GM18526 (cell line): ENCODE results near the gene PDHX.

Source experiments
- POLR2A ChIP-seq: IDR thresholded peaks from 3 replicates; pipeline ENCODE4 v1.6.1; 2011; ENCODE audit not compliant: insufficient read length; ENCODE audit errors: extremely low read depth

PDHX gene

DNA sequence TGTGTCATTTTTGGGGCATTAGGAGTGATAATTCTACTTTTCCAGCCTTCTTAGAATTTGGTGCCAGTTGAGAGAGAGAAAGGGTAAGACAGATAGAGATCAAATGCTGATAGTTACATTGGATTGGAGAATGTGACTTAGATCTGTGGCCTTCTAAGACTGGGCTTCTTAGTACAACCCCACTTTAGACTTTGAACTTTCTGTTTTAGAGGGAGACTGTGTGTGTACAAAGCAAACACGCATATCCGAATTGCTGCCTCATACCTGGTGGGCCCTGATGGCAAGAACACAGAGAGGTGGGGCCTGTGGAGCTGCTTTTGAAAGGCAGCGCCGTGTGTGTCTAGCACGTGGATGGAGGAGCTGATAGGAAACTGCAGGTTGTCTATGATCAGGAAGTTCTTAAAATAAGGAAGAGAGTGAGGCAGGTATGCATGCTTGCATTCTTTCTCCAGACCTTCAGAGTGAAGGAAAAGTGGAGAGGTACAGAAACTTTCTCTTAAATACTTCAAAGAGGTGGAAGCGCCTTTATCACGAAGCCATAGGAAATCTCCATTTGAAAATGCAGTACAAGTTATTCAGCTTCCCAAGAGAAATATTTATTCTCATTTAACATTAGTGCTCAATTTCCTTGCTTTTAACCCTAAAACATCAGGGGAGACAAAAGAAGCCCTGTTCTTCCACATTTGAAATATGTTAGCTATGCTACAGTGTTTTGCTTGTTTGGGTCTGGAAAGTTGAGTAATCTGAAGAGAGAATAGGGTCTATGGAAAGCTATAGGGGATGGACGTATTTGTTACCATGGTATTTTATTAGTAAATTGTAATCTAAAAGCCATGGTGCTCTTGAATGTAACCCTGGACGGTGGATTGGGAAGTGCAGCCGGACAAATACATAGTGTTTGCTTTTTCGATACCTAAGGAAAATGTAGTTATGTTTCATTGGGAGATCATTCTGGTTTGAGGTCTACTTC, 13.7 kb downstream of the PDHX start:
- no peak for TF ChIP-seq POLR2A

DNA sequence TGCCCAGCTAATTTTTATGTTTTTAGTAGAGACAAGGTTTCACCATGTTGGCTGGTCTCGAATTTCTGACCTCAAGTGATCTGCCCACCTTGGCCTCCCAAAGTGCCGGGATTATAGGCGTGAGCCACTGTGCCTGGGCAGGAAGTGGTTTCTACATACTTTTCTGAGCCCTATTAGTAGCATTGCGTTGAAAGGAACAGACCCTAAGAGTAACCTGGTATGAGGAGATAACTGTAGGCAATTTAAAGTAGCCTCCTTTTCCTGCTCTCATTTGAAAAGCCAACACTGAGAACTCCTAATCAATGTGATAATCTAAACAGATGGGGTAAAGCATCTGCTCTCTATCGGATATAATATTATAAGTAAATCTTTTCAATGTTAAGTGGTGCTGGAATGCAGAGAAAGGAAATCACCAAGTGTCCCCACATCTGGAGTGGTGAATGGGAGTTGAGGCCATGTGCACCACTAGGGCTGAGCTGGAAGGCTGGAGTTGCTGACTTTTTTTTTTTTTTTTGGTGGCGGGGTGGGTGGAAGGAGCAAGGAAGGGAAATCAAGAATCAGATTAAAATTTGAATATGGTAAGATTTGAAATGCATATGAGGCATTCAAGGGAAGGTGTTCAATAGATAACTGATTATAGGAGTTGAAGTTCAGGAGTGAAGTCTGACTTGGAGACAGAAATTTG, 20.7 kb downstream of the PDHX start:
- TF ChIP-seq POLR2A = no peak

DNA sequence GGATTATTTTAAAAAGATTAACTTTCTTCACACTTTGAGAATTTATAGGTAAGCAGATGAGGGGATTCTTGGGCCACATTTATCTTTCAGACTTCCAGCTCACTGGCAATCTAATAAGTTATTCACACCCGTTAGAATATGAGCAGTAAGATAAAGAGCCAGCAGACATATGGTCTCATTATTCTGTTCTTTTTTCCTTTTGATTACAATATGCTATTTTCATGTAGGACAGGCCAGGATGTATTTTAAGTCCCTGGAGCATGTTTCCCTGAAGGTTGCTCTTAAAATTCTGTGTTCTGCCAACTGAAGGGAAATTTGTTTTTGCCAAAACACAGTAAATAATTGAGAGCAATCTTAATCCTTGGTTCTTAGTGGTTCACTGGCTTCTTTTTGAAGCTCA, 22.2 kb downstream of the PDHX start:
- TF ChIP-seq POLR2A = no peak

DNA sequence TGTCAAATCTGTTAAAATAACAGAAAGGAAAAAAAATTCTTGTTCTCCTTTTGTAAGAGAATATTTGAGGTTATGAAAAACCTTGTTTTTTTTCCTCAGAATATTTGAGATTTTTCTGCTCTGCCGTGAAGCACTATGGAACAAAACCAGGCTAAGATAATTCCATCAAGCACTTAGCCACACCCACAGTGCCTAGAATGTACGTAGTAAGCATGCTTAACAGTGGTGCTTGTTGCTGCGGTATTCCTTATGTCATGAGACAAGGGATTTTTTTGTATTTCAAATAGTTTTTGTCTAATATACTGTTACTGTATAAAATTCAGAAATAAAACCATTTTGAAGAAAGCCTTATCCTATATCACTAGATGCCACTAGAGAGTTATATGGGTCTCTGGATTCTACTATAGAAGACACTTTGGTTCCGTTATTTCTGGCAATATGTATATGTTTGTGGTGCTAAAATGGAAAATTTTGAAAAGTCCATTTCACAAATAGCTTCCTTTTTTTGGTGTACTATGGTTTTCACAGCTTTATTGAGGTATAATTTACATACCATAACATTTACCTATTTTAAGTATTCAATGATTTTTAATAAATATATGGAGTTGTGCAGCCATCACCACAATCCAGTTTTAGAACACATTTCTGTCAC, 23.7 kb downstream of the PDHX start:
- no peak for TF ChIP-seq POLR2A

DNA sequence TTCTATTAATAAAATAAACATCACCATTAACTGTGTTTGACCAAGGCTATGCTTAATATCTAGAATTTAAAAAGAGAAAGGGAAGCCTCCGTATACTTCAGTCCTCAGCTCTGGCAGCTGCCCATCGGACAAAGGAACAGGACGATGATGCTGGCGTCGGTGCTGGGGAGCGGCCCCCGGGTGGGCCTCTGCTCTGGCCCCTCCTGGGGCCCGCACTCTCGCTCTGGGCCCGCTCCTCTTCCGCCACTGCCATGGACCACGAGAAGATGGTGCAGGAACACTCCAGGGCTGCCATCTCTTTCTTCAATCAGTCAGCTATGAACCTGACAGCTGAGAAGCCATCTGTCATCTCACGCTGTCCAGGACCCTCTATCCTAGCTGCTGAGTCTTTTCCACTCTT, 25.3 kb downstream of the PDHX start:
- TF ChIP-seq POLR2A = no peak

DNA sequence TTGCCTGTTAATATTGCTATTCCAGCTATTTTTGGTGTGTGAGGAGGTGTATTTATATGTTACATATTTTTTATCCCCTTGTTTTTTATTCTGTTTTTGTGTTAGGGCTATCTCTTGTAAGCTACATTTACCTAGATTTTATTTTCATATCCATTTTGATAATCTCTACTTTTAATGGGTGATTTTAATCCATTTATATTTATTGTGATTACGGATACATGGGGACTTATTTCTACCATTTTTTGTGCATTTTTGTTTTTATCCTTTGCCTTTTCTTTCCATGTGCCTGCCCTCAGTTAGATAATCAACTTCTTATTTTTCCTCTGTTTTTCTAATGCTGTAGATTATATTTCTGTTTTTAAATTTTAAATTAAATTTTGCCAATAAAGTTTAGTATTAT, 28.3 kb downstream of the PDHX start:
- no peak for TF ChIP-seq POLR2A

DNA sequence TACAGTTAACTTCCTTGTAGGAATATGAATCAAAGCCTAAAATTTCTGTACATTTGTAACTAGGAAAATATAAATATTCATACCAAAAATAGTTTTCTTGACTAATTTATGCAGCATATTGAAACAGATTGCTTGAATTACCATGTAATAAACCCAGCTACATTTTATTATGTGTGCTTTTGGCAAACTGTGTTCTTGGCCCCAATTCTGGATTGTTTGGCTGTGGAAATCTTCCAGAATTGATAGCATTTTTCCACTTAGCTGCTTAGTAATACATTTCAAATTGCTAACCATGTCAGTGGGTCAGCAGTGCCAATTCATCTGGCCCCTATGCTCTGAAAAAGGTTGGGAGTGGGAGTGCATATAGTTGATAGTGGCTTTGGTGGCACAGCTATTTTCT, 32.3 kb downstream of the PDHX start:
- no peak for TF ChIP-seq POLR2A

DNA sequence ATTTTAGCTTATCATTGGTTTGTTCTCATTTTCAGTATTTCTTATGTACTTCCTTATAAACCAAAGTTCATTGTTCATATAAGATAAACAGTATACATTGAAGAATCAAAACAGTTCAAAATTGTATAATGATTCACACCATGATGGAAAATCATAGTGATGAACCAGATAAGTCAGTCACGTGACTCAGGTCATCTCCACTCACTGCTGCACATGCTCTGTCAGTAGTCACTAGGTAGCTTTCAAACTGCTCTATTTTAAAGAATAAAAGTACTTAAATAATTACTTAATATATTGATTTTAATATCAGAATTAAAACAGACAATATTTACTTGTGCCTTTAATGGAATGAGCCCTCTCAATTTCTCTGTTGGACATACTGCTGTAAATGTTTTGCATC, 37.5 kb downstream of the PDHX start:
- no peak for TF ChIP-seq POLR2A

DNA sequence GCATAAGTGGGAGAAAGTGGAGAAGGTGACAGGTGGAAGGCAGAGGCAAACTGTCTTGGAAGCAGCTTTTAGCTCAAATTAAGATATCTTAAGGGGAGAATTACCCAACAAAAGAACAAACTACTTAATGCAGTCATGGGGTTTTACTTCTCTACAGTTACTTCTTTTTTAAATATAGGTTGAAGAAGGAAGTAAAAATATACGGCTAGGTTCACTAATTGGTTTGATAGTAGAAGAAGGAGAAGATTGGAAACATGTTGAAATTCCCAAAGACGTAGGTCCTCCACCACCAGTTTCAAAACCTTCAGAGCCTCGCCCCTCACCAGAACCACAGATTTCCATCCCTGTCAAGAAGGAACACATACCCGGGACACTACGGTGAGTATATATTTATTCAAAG, 40.8 kb downstream of the PDHX start:
- TF ChIP-seq POLR2A = no peak

DNA sequence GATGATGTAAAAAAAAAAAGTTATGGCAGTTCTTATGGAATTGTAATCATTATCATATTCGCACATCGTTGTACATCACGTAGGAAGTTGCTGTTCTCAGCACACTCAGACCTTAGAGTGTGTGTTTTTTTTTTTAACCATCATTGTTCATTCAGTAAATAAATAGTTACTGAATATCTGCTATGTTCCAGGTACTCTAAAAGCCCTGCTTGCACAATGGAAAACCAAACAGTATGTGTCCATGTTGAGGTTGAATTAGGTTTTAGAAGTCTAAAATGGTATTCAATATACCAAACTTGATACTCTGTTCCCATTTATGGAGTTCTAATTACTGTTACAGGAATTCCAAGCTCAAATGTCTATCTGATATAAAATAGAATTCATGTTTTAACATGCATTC, 41.2 kb downstream of the PDHX start:
- TF ChIP-seq POLR2A = no peak

DNA sequence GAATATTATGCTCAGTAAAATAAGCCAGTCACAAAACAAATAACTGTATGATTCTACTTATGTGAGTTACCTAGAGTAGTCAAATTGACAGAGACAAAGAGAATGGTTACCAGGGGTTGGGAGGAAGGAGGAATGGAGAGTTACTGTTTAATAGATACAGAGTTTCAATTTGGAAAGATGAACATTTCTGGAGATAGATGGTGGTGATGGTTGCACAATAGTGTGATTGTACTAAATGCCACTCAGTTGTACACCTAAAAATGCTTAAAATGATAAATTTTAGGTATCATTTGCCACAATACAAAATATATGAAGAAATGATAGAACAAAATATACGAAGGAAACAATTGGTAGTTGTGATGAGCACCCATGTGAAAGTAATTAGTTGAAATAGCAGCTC, 43.4 kb downstream of the PDHX start:
- no peak for TF ChIP-seq POLR2A

DNA sequence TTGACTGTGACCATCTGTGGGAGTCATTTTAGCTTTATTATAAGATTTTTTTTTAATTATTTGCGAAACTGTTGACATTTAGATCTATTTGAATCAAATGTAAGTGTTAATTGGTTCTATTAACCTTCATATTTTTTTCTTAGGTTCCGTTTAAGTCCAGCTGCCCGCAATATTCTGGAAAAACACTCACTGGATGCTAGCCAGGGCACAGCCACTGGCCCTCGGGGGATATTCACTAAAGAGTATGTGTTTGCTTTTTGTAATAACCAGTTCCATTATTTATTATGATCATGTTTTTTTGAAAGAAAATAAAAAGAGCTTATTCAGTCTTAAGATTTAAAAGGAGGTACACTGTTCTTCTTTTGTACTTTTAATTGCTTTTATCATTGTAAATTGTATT, 43.9 kb downstream of the PDHX start:
- no peak for TF ChIP-seq POLR2A

DNA sequence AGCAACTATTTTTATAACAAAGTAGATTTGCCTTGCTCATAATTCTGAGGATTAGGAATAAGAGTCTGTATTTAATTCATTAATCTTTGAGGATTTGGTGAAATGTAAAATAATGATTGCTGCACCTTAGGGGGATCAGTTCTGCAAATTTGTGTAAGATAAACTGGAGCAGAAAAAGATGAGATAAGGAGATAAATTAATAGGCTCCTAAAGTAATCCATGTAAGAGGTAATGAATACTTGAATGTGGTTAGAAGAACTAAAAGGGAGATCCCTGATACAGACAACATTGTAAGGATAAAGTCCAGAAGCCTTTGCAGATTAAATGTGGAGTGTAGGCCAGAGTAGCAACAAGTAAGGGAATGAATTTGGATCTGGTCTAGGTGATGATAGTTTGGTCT, 45.6 kb downstream of the PDHX start:
- TF ChIP-seq POLR2A = no peak

DNA sequence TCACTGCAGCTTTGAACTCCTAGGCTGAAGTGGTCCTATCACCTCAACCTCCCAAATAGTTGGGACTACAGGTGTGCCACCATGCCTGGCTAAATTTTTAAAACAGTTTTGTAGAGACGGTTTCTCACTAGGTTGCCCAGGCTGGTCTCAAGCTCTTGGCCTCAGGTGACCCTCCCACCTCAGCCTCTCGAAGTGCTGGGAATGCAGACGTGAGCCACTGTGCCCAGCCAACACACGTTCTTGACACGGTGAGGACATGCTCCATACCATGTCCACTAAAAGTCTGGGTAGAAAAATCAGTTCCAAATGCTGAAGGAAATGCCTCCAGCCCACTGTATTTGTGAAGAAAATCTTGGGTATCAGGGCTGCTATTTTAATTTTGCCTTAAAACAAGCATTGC, 46.9 kb downstream of the PDHX start:
- TF ChIP-seq POLR2A = no peak

DNA sequence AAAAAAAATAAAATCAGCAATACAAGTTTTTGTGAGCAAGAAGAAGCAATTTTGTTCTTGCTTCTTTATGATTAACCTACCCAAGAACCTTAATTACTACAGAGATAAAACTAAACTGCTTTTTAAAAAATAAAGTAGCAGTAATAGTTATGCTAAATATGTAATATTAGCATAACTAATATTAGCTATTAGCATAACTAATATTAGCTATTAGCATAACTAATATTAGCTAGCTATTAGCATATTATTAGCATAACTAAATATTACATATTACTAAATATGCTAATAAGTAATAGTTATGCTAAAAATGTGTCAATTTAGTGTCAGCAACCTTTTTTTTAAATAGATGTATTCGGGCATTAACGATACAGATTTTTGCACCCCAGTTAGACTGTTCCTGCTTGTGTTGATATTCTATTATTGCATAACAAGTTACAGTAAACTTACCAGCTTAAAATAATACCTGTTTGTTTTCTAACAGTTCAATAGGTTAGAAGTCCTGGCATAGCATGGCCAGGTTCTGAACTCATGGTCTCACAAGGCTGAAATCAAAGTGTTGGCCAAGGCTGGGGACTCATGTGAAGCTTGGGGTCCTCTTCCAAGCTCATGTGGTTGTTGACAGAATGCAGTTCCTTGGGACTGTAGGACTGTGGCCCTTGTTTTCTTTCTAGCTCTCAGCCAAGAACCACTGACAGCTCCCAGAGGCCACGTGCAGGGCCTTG, 48.4 kb downstream of the PDHX start:
- TF ChIP-seq POLR2A = no peak
